OCI-LY3 (cell line): Measurements from ENCODE around the gene KANK4.

Experiments
- H2AFZ ChIP-seq: fragments of 200-600, 300-600 bp; shearing (Covaris generic); 2 replicates; pipeline ENCODE4 v1.6.0; 2014; ENCODE audit warnings: antibody characterized with exemption, low read depth, low read length
- H3K27ac ChIP-seq: fragments of 200-600, 300-600 bp; sonication (generic); 2 replicates; pipeline ENCODE4 v1.5.1; 2014; ENCODE audit warnings: mild to moderate bottlenecking, low read length, moderate library complexity, mixed read lengths
- H3K27me3 ChIP-seq: fragments of 200-600, 300-600 bp; sonication (generic); 2 replicates; pipeline ENCODE4 v1.6.1; 2014; ENCODE audit warnings: low read depth, low read length, mixed read lengths
- H3K36me3 ChIP-seq: fragments of 200-600, 300-600 bp; sonication (generic); replicated peaks from 2 replicates; pipeline ENCODE3; 2014; ENCODE audit warnings: low read depth, low read length, mixed read lengths
- H3K4me1 ChIP-seq: fragments of 300-600, 200-600 bp; sonication (generic); 2 replicates; pipeline ENCODE4 v1.6.1; 2014; ENCODE audit warnings: low read length, mixed read lengths
- H3K4me2 ChIP-seq: fragments of 200-600, 300-600 bp; sonication (generic); 2 replicates; pipeline ENCODE4 v1.6.1; 2014; ENCODE audit warnings: low read length, mixed read lengths
- H3K4me3 ChIP-seq: fragments of 300-600, 200-600 bp; sonication (generic); 2 replicates; pipeline ENCODE4 v1.5.1; 2014; ENCODE audit warnings: antibody characterized with exemption, mild to moderate bottlenecking, low read length, moderate library complexity
- H3K79me2 ChIP-seq: fragments of 300-600, 200-600 bp; shearing (Covaris generic); 2 replicates; pipeline ENCODE4 v1.6.1; 2014; ENCODE audit warnings: mild to moderate bottlenecking, low read length, mixed read lengths
- H3K9ac ChIP-seq: fragments of 300-600, 200-600 bp; shearing (Covaris generic); 2 replicates; pipeline ENCODE4 v1.6.0; 2014; ENCODE audit warnings: mild to moderate bottlenecking, low read length, moderate library complexity
- H3K9me3 ChIP-seq: fragments of 200-600, 300-600 bp; shearing (Covaris generic); 2 replicates; pipeline ENCODE4 v1.6.1; 2014; ENCODE audit warnings: low read length, mixed read lengths; ENCODE audit not compliant: insufficient read depth
- H4K20me1 ChIP-seq: fragments of 200-600, 300-600 bp; sonication (generic); 2 replicates; pipeline ENCODE4 v1.6.1; 2016; ENCODE audit warnings: low read length, mixed read lengths; ENCODE audit not compliant: insufficient read depth
- CTCF ChIP-seq: fragments of 200-600, 300-600 bp; sonication (generic); IDR thresholded peaks from 2 replicates; pipeline ENCODE4 v1.5.1; 2014; ENCODE audit warnings: antibody characterized with exemption, low read length, low read depth
- EZH2phosphoT487 ChIP-seq: fragments of 200-600 bp; shearing (Covaris generic); IDR thresholded peaks from 2 replicates; pipeline ENCODE4 v1.6.1; 2018; ENCODE audit warnings: antibody characterized with exemption, mixed run types, low read depth

KANK4 gene

GRCh38 chr1:62268315-62268714 is 50.9 kb downstream of the KANK4 start:
- Histone ChIP-seq H3K9me3 (no peaks in the 10 kb centered on the region), H3K79me2 (no peaks in the 10 kb centered on the region), H3K4me3 (no peak overlapping the region), H3K27me3 (no peaks in the 10 kb centered on the region), H4K20me1 (no peaks in the 10 kb centered on the region), H3K4me1 (no peaks in the 10 kb centered on the region), H2AFZ (no peak overlapping the region), H3K4me2 (no peak overlapping the region), H3K27ac (no peak overlapping the region), H3K9ac (no peak overlapping the region), H3K36me3 (no peaks in the 10 kb centered on the region)
- TF ChIP-seq CTCF (no peak), EZH2phosphoT487 (no peak)

GRCh38 chr1:62265956-62266935 is 53.0 kb downstream of the KANK4 start:
- H3K27ac ChIP-seq = no peak overlapping the region
- no peak overlapping the region for H3K4me3 ChIP-seq
- H3K4me2 ChIP-seq = no peak overlapping the region
- H2AFZ ChIP-seq = no peak overlapping the region
- no peaks in the 10 kb centered on the region for H3K36me3 ChIP-seq
- no peaks in the 10 kb centered on the region for H3K79me2 ChIP-seq
- TF ChIP-seq CTCF (no peak), EZH2phosphoT487 (no peak)
- H3K27me3 ChIP-seq = no peaks in the 10 kb centered on the region
- H3K4me1 ChIP-seq = no peaks in the 10 kb centered on the region
- no peaks in the 10 kb centered on the region for H4K20me1 ChIP-seq
- H3K9me3 ChIP-seq = no peaks in the 10 kb centered on the region
- H3K9ac ChIP-seq = no peak overlapping the region

GRCh38 chr1:62263814-62264353 is 55.4 kb downstream of the KANK4 start:
- Histone ChIP-seq H3K79me2 (no peaks in the 10 kb centered on the region), H3K4me3 (no peak overlapping the region), H3K27me3 (no peaks in the 10 kb centered on the region), H3K4me1 (no peaks in the 10 kb centered on the region), H3K9me3 (no peaks in the 10 kb centered on the region), H4K20me1 (no peaks in the 10 kb centered on the region), H3K27ac (no peak overlapping the region), H3K36me3 (no peaks in the 10 kb centered on the region), H2AFZ (no peak overlapping the region), H3K9ac (no peak overlapping the region), H3K4me2 (no peak overlapping the region)
- TF ChIP-seq CTCF = no peak
- TF ChIP-seq EZH2phosphoT487 = no peak

- Histone ChIP-seq H3K9ac (no peak overlapping the region), H3K4me1 (no peaks in the 10 kb centered on the region), H3K27me3 (no peaks in the 10 kb centered on the region), H3K79me2 (no peaks in the 10 kb centered on the region), H3K36me3 (no peaks in the 10 kb centered on the region), H3K4me2 (no peak overlapping the region), H3K27ac (no peak overlapping the region), H4K20me1 (no peaks in the 10 kb centered on the region), H3K4me3 (no peak overlapping the region), H2AFZ (no peak overlapping the region), H3K9me3 (no peaks in the 10 kb centered on the region)
- TF ChIP-seq CTCF = no peak
- TF ChIP-seq EZH2phosphoT487 = no peak
Observed at GRCh38 chr1:62263006-62263813, 56.0 kb downstream of the KANK4 start.
